Epithelial cell of esophagus (primary cell): ENCODE results near the gene CARD11.

Experiments
- DNase-seq: peaks from one replicate; pipeline ENCODE4 v3.0.0; 2010; ENCODE audit warnings: low read depth
- H3K4me3 ChIP-seq: 2 replicates; pipeline ENCODE4 v1.5.1; 2011; ENCODE audit warnings: mild to moderate bottlenecking, low read length, control low read depth
- TF ChIP-seq, protein P1 (sequence below): IDR thresholded peaks from 2 replicates; pipeline ENCODE4 v1.5.1; 2011; ENCODE audit warnings: low read depth, mild to moderate bottlenecking, low read length, control low read depth, inconsistent platforms; ENCODE audit not compliant: insufficient read depth; ENCODE audit errors: missing control alignments

CARD11 gene

DNA sequence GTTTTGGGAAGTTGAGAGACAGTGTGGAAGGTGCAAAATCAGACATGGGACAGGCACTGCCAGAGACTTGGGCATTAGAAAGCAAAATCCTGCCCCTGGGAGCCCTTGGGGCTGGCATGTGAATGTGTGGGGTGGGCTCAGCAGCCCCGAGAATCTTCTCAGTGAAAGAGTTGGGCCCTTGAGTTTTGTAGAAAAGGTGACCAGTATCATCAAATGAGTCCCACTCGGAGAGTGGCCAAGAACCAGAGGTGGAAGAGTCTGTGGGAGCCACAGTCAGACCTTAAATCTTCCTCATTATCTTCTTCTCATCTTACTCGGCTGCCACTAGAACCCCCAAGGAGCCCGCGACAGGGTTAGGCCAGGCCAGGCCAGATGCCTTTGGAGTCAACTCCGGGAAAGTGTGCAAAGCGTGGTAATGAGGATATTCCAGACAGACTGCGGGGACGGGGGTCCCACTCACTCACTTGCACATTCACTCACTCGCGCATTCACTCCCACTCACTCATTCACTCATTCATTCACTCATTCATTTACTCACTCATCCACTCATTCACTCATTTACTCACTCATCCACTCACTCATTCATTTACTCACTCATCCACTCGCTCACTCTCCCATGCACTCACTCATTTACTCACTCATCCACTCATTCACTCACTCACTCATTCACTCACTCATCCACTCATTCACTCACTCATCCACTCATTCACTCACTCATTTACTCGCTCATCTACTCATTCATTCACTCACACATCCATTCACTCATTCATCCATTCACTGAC is 74.9 kb downstream of the CARD11 start:
- H3K4me3 ChIP-seq, result no peak overlapping the region
- no peak for DNase-seq
- TF ChIP-seq, protein P1, sequence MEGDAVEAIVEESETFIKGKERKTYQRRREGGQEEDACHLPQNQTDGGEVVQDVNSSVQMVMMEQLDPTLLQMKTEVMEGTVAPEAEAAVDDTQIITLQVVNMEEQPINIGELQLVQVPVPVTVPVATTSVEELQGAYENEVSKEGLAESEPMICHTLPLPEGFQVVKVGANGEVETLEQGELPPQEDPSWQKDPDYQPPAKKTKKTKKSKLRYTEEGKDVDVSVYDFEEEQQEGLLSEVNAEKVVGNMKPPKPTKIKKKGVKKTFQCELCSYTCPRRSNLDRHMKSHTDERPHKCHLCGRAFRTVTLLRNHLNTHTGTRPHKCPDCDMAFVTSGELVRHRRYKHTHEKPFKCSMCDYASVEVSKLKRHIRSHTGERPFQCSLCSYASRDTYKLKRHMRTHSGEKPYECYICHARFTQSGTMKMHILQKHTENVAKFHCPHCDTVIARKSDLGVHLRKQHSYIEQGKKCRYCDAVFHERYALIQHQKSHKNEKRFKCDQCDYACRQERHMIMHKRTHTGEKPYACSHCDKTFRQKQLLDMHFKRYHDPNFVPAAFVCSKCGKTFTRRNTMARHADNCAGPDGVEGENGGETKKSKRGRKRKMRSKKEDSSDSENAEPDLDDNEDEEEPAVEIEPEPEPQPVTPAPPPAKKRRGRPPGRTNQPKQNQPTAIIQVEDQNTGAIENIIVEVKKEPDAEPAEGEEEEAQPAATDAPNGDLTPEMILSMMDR, result no peak

DNA sequence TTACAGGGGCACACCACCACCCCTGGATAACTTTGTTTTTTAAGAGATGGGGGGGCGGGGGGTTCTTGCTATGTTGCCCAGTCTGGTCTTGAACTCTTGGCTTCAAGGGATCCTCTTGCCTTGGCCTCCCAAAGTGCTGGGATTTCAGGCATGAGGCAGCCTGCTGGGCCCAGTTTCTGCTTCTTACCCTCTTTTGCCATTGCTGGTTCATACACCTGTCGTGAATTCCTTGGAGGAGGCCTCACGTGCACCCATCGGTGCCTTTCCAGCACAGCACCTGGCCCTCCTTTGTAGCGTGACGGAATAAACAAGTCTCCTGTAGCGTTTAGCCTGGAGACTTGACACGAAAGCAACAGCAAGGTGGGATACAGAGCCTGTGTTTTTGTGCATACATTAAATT is 75.5 kb downstream of the CARD11 start:
- H3K4me3 ChIP-seq, result no peak overlapping the region
- no peak for DNase-seq
- TF ChIP-seq, protein P1, result no peak

DNA sequence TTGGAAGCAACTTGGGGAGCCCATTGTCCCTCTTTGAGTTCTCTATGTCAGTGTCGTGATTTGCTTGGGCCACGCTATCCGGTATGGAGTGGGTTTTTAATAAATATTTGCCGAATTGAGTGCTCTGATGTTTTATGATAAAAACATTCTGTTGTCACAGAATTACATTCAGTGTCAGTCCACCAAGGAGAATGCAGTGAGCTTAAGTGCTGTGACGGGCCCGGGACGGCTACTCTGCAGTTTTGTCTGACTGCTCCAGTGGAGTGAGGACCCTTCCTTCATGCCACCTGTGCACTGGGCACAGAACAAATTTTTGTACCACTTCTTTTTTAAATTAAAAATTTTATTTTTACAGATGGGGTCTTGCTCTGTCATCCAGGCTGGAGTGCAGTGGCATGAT is 76.0 kb downstream of the CARD11 start:
- DNase-seq, result no peak
- no peak overlapping the region for H3K4me3 ChIP-seq
- TF ChIP-seq, protein P1, result no peak

- no peak overlapping the region for H3K4me3 ChIP-seq
- TF ChIP-seq, protein P1, result no peak
- DNase-seq, result no peak
These were observed 76.4 kb downstream of the CARD11 start for GRCh38 chr7:2967253-2967652.

GRCh38 chr7:2966466-2967078 is 77.1 kb downstream of the CARD11 start:
- H3K4me3 ChIP-seq, result no peak overlapping the region
- TF ChIP-seq, protein P1, result no peak
- no peak for DNase-seq

DNA sequence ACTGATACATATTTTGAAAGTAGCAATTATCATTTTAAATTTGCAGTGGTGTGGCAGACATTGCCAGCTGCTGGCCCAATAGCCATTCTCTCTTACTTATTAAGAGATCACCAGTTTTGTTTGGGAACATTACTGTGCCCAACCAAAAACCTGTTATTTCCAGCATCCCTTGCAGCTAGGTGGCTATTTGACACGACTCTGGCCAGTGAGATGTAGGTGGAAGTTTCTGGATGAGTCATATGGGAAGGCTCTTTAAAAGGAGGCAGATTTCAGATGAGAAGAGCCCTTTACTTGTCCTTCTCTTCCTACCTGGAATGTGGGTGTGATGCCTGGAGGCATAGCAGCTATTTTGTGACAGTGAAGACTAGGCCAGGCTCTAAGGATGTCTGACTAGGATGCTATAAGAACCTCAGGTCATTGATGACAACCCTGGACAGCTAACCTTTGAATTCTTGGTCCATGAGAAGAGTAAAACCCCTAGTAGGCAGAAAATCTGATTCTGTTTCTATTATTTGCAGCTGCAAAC is 77.9 kb downstream of the CARD11 start:
- TF ChIP-seq, protein P1, result no peak
- DNase-seq, result no peak
- no peak overlapping the region for H3K4me3 ChIP-seq

DNA sequence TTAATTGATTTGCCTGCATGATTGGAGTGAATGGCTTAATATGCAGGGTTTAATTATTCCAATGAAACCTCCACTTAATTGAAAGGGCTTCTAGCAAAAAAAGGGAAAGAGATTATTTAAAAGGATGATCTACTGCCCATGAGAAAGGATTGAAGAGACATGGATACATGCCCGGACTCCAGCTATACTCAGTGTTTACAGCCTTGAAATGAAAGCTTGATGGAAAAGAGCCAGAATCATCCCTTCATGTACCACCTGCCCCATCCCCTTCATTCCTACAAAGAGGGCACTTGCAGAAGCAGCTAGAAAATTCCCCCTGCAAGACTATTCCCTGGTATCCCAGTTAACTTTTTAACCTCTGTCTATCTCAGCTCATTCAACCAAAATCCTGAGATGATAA is 78.4 kb downstream of the CARD11 start:
- H3K4me3 ChIP-seq, result no peak overlapping the region
- TF ChIP-seq, protein P1, result no peak
- no peak for DNase-seq
